Thoracic aorta (tissue), 2 donors: ENCODE data around the gene CHKB. TPM values are rescaled to one million over a fixed set of nuclear protein-coding genes. Genes with fewer than 3 reads are reported as not detected.
A peak's percentile ranks its signal among the peaks of the same experiment; 100 is the strongest.

Experiments used
- ATAC-seq: fragments of 150-250 bp; one replicate; pipeline ENCODE4 v1.8.0; 2017; ENCODE audit warnings: low read depth; ENCODE audit not compliant: insufficient number of reproducible peaks, low FRiP score
- DNase-seq: peaks from one replicate; pipeline ENCODE4 v3.0.0-alpha.2; 2020; ENCODE audit warnings: low spot score
- H3K27ac ChIP-seq, 2 donors: fragments of 200-600 bp; sonication (generic); 1 replicate in 1 of 2; 2 replicates in 1 of 2; pipeline ENCODE4 v1.5.1; 2016; ENCODE audit warnings: mild to moderate bottlenecking in 2 of 2, moderate library complexity in 2 of 2
- H3K27me3 ChIP-seq: fragments of 200-600 bp; sonication (generic); replicated peaks from 2 replicates; pipeline ENCODE4 v1.6.0; 2016; ENCODE audit warnings: mild to moderate bottlenecking; ENCODE audit not compliant: insufficient read depth
- H3K36me3 ChIP-seq: fragments of 200-600 bp; sonication (generic); one replicate; pipeline ENCODE4 v1.5.1; 2016
- H3K4me1 ChIP-seq, 2 donors: fragments of 200-600 bp; sonication (generic); 1 replicate in 1 of 2; 2 replicates in 1 of 2; pipeline versions ENCODE4 v1.5.1 to v1.6.0; 2016; ENCODE audit warnings: low read depth in 2 of 2, mild to moderate bottlenecking in 1 of 2; ENCODE audit not compliant: control insufficient read depth in 1 of 2
- H3K4me3 ChIP-seq: fragments of 200-600 bp; sonication (generic); 2 replicates; pipeline ENCODE4 v1.5.1; 2016; ENCODE audit warnings: mild to moderate bottlenecking
- H3K9me3 ChIP-seq: fragments of 200-600 bp; sonication (generic); 2 replicates; pipeline ENCODE4 v1.5.1; 2016
- CTCF ChIP-seq: fragments of 200-600 bp; sonication (generic); IDR thresholded peaks from one replicate; pipeline ENCODE4 v1.5.1; 2019; ENCODE audit warnings: antibody characterized with exemption
- total RNA-seq, 2 donors: library from RNA; depleted of rRNA; stranded (reverse); fragments of >200 nt; gene quantifications; one replicate each; pipeline versions ENCODE4 v1.1.0 to v1.2.3, GENCODE V29; 2016

The CHKB gene
- total RNA-seq, 2 donors from 2014 or later: 52.6 to 78.7 TPM

DNA sequence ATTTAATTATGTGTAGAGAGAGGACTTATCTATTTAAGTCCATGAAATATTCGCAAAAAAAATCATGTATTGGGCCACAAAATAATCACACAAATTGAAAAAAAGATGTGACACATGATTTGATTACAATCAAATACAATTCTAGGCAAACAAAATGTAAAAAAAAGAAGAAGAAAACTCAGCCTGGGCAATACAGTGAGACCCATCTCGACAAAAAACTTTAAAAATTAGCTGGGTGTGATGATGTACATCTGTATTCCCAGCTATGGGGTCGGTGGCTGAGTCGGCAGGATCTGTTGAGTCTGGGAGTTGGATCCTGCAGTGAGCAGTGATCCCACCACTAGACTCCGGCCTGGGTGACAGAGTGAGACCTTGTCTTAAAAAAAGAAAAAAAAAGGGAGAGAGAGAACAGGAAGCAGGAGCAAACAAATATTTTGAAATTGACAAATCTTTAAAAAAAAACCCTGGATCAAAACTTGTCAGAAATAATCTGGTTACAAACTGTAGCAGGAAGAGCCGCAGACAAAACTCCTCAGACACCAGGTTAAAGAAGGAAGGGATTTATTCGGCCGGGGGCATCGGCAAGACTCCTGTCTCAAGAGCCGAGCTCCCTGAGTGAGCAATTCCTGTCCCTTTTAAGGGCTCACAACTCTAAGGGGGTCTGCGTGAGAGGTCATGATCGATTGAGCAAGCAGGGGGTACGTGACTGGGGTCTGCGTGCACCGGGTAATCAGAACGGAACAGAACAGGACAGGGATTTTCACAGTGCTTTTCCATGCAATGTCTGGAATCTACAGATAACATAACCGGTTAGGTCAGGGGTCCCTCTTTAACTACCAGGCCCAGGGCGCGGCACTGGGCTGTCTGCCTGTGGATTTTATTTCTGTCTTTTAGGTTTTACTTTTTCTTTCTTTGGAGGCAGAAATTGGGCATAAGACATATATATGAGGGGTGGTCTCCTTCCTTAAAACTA, 49.5 kb downstream of the CHKB start:
- no peaks in the 10 kb centered on the region for H3K36me3 ChIP-seq
- peak overlapping the region; percentile 72 to 83 for H3K27ac ChIP-seq
- DNase-seq: no peak
- H3K4me3 ChIP-seq: peak overlapping the region; percentile 78
- H3K27me3 ChIP-seq: peaks cover 5% of the 10 kb centered on the region
- H3K4me1 ChIP-seq: peaks cover 15 to 36% of the 10 kb centered on the region in 2 donors
- no peak for TF ChIP-seq CTCF
- H3K9me3 ChIP-seq: no peaks in the 10 kb centered on the region
- ATAC-seq: no peak

GRCh38 chr22:50531962-50532674, 50.5 kb downstream of the CHKB start:
- peaks cover 5% of the 10 kb centered on the region for H3K27me3 ChIP-seq
- H3K27ac ChIP-seq: peak overlapping the region; percentile 72 to 83
- no peaks in the 10 kb centered on the region for H3K36me3 ChIP-seq
- no peak for ATAC-seq
- peaks cover 15 to 36% of the 10 kb centered on the region in 2 donors for H3K4me1 ChIP-seq
- H3K4me3 ChIP-seq: peak overlapping the region; percentile 78
- DNase-seq: no peak
- no peak for TF ChIP-seq CTCF
- H3K9me3 ChIP-seq: no peaks in the 10 kb centered on the region

DNA sequence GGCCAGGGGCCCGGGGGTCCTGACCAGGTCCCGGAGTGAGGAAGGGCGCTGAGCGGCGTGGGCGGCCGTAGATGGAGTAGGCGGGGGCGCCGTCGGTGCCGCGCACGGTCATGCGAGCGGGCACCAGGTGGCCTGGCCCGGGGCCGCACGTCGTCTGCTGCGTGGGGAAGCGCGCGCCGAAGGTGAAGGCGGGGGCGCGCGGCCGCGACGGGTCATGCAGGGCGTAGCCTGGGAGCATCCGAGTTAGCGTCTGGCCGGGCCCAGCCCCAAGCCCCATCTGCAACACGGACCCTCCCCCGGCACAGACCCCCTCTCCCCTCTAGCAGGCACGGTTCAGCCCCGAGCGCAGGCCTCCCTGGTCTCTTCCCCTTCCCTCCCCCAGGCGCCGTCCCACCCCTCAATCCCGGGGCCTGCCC, 51.1 kb downstream of the CHKB start:
- ATAC-seq: no peak
- H3K36me3 ChIP-seq: no peaks in the 10 kb centered on the region
- H3K27me3 ChIP-seq: peaks cover 5% of the 10 kb centered on the region
- peak overlapping the region; percentile 72 to 83 for H3K27ac ChIP-seq
- no peak for DNase-seq
- H3K4me3 ChIP-seq: peak overlapping the region; percentile 78
- no peaks in the 10 kb centered on the region for H3K9me3 ChIP-seq
- peaks cover 20 to 41% of the 10 kb centered on the region in 2 donors for H3K4me1 ChIP-seq
- no peak for TF ChIP-seq CTCF

GRCh38 chr22:50530877-50531545, 51.6 kb downstream of the CHKB start:
- Histone ChIP-seq H3K27ac (peak overlapping the region; percentile 72 to 83), H3K27me3 (peaks cover 5% of the 10 kb centered on the region), H3K4me1 (peaks cover 20 to 43% of the 10 kb centered on the region in 2 donors), H3K9me3 (no peaks in the 10 kb centered on the region), H3K36me3 (no peaks in the 10 kb centered on the region), H3K4me3 (peak overlapping the region; percentile 78)
- TF ChIP-seq CTCF: no peak
- DNase-seq: no peak
- peak; percentile 9 for ATAC-seq

DNA sequence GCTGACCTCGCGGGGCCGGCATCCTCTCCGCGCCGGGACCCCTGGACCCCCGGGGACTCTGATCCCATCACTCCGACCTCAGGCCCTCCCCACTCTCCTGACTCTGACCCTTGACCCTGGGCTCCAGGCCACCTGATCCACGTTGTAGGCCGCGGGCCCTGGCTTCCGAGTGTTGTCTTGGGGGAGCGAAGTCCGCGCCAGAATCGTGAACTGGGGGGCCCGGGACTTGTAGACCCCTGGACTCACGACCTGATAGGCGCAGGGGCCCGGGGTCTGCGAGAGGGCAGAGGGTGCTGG, 52.1 kb downstream of the CHKB start:
- ATAC-seq (no peak), DNase-seq (no peak)
- peaks cover 5% of the 10 kb centered on the region for H3K27me3 ChIP-seq
- peak overlapping the region; percentile 78 for H3K4me3 ChIP-seq
- H3K36me3 ChIP-seq: no peaks in the 10 kb centered on the region
- H3K9me3 ChIP-seq: no peaks in the 10 kb centered on the region
- H3K4me1 ChIP-seq: peaks cover 20 to 43% of the 10 kb centered on the region in 2 donors
- H3K27ac ChIP-seq: peak overlapping the region; percentile 72 to 83
- TF ChIP-seq CTCF: no peak
